Heart left ventricle (tissue), 13 donors: ENCODE measurements around the gene PRICKLE2.

ENCODE experiments used
- CTCF ChIP-seq, 12 donors: fragments of 200-600 bp; sonication (generic) in 4 of 12; IDR thresholded peaks; one replicate each; pipeline versions ENCODE4 v1.5.0 to v1.8.0; 2018 to 2022; ENCODE audit warnings: antibody characterized with exemption in 12 of 12, mild to moderate bottlenecking in 5 of 12
- POLR2A ChIP-seq, 2 donors: fragments of 450-650 bp; IDR thresholded peaks; one replicate each; pipeline ENCODE4 v1.6.1; 2017; ENCODE audit warnings: antibody characterized with exemption in 2 of 2, mild to moderate bottlenecking in 2 of 2, moderate library complexity in 2 of 2
- donor health status: ischemic (EF 13 %, LVEDD 7.1; RV severe dilation, severe dysfunction).
- donor health status: DM: no; HTN: yes; CAD: no.
- donor health status: DM: no; HTN: no; CAD: no.
- donor health status: ischemic (EF 25% LVEDD 6.9; RV normal size, moderate dysfunction).
- donor health status: ischemic (EF 25% LVEDD 5.7; RV mildly dilated, moderate dysfunction).
- donor health status: ischemic (EF 35%, LVEDD 5.7; RV mildly dilated, moderate dysfunction).
- donor health status: nonischemic (EF 11% LVEDD 7.7; RV severe dilation, severe dysfunction).
- donor health status: DM: yes; HTN: yes; CAD: no.
- donor health status: PGD.
- donor health status: ischemic (EF 29% LVEDD 5.4; RV normal size, mild dysfunction).
- donor health status: nonischemic (EF 23%, LVEDD 6.1; RV moderate dilation, normal function).

- TF ChIP-seq CTCF (IDR thresholded peaks at IDR 0.05) (no peak), POLR2A (IDR thresholded peaks at IDR 0.05) (no peak)
Measured at GRCh38 chr3:64266065-64266931, 41.0 kb upstream of the PRICKLE2 start.
